H1 (cell line): Measurements from ENCODE around the gene ANK3. TPM values are rescaled to one million over a fixed set of nuclear protein-coding genes. Genes with fewer than 3 reads are reported as not detected.

ENCODE experiments used
- KDM4A ChIP-seq: IDR thresholded peaks from one replicate; pipeline ENCODE4 v1.7.1; 2012; ENCODE audit warnings: low read depth, mild to moderate bottlenecking, moderate library complexity, low read length, inconsistent platforms; ENCODE audit not compliant: severe bottlenecking
- SP1 ChIP-seq: IDR thresholded peaks from 2 replicates; pipeline ENCODE4 v1.6.1; 2011; ENCODE audit warnings: low read depth, low read length
- polyA plus RNA-seq, 7 experiments: library from polyadenylated mRNA; depleted of rRNA in 3 of 7; stranded (reverse) in 5 of 7; unstranded in 2 of 7; fragments of >200 nt in 5 of 7; fragments of 200-250 nt in 2 of 7; gene quantifications; 1 replicate in 5 of 7; 2 replicates in 1 of 7; 4 replicates in 1 of 7; pipeline versions ENCODE4 v1.2.1 to v1.2.3, GENCODE V29; 2011 to 2013; ENCODE audit warnings: missing spikeins in 2 of 7, mixed read lengths in 2 of 7
- total RNA-seq: library from RNA; stranded (reverse); fragmentation: NEBNext Ultra II Directional; extraction: Animal tissue kit (Norgen Biotek cat#: 25700); gene quantifications from 2 replicates; pipeline ENCODE4 v1.2.1, GENCODE V29; 2021
- TF ChIP-seq, protein P1 (sequence below), 3 experiments: IDR thresholded peaks; 1 replicate in 2 of 3; 2 replicates in 1 of 3; pipeline versions ENCODE4 v1.5.1 to v1.6.1; 2011; ENCODE audit warnings: low read length in 3 of 3, mild to moderate bottlenecking in 3 of 3, inconsistent platforms in 2 of 3, low read depth in 1 of 3, moderate library complexity in 1 of 3; ENCODE audit not compliant: insufficient read depth in 1 of 3; ENCODE audit errors: control extremely low read depth in 1 of 3
- TF ChIP-seq, protein P2 (sequence below): IDR thresholded peaks from 2 replicates; pipeline ENCODE4 v1.6.1; 2011; ENCODE audit warnings: low read length, improper control_type of control experiment

ANK3 gene
- total and polyA plus RNA-seq, 2 of the 8 experiments (the other 6 are each of a cell fraction or from before 2014, with no cell fraction given): 18.1 to 67.9 TPM

DNA sequence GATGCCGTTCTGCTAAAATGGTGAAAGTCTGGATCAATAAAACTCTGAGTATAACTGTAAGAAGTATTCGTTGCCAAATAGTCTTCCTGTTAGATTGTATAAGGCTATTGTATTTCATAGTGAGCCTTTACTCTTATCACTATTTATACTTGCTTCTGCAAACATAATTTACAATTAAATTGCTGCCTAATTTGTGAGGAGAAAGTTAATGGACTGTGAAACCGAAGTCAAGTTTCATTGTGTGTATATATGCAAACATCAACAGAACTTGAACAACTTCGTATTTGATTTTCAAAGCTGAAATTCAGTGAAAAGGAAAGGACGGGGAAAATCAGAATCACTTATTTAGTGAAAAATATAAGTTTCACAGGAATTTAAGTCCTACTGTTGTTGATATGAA lies 347.4 kb downstream of the ANK3 start (continued):
- TF ChIP-seq, protein P1, sequence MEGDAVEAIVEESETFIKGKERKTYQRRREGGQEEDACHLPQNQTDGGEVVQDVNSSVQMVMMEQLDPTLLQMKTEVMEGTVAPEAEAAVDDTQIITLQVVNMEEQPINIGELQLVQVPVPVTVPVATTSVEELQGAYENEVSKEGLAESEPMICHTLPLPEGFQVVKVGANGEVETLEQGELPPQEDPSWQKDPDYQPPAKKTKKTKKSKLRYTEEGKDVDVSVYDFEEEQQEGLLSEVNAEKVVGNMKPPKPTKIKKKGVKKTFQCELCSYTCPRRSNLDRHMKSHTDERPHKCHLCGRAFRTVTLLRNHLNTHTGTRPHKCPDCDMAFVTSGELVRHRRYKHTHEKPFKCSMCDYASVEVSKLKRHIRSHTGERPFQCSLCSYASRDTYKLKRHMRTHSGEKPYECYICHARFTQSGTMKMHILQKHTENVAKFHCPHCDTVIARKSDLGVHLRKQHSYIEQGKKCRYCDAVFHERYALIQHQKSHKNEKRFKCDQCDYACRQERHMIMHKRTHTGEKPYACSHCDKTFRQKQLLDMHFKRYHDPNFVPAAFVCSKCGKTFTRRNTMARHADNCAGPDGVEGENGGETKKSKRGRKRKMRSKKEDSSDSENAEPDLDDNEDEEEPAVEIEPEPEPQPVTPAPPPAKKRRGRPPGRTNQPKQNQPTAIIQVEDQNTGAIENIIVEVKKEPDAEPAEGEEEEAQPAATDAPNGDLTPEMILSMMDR (IDR thresholded peaks at IDR 0.05; ENCODE audit: control extremely low read depth in 1 of 3, insufficient read depth in 1 of 3, low read depth in 1 of 3, low read length in 3 of 3): no peak
- TF ChIP-seq KDM4A (no peak), SP1 (no peak)
- TF ChIP-seq, protein P2, sequence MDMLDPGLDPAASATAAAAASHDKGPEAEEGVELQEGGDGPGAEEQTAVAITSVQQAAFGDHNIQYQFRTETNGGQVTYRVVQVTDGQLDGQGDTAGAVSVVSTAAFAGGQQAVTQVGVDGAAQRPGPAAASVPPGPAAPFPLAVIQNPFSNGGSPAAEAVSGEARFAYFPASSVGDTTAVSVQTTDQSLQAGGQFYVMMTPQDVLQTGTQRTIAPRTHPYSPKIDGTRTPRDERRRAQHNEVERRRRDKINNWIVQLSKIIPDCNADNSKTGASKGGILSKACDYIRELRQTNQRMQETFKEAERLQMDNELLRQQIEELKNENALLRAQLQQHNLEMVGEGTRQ: no peak
- TF ChIP-seq, all 59 proteins: peak for 0
